GM12878 (cell line): ENCODE data around the gene MAGI1. TPM values are rescaled to one million over a fixed set of nuclear protein-coding genes. Genes with fewer than 3 reads are reported as not detected.

Experiments used
- ATAC-seq: fragments of 200-7000 bp; cut with Tn5 transposase; 3 replicates; pipeline ENCODE4 v1.9.1; 2020; ENCODE audit warnings: mild to moderate bottlenecking, moderate library complexity
- BruUV-seq: library from RNA; stranded (reverse); fragments of 400-500 nt; replicated peaks from 2 replicates; lab custom pipeline; 2021; lab: Mats Ljungman, UMichigan
- CTCF ChIA-PET: fragments of 300-600 bp; sonication (Branson Sonifier 250); formaldehyde crosslinking; extraction: SDS; loops from one replicate; lab custom pipeline; 2021; ENCODE audit warnings: inconsistent platforms; lab: Yijun Ruan, JAX
- POLR2A ChIA-PET: fragments of 350-600 bp; formaldehyde crosslinking; extraction: SDS; loops from one replicate; lab custom pipeline; 2021; ENCODE audit warnings: inconsistent platforms; lab: Charles Lee
- RAD21 ChIA-PET: fragments of 300-600 bp; sonication (Branson Sonifier 250); formaldehyde crosslinking; loops from one replicate; lab custom pipeline; 2023; ENCODE audit warnings: antibody characterized with exemption; ENCODE audit not compliant: unreplicated experiment; lab: Charles Lee
- SMC1A ChIA-PET: fragments of 300-600 bp; sonication (Branson Sonifier 250); formaldehyde crosslinking; loops from one replicate; lab custom pipeline; 2023; ENCODE audit not compliant: unreplicated experiment, uncharacterized antibody; lab: Charles Lee
- DNase-seq: peaks from one replicate; pipeline ENCODE4 v3.0.0-alpha.2; 2011; ENCODE audit warnings: low read depth, low spot score
- FAIRE-seq: peaks from 3 replicates; lab custom pipeline; 2011; peaks lifted over from hg19 to GRCh38; lab: Jason Lieb, UNC
- H2AFZ ChIP-seq: 2 replicates; pipeline ENCODE4 v1.6.0; 2011; ENCODE audit warnings: low read depth, low read length, control low read depth; ENCODE audit not compliant: control insufficient read depth
- H3K27ac ChIP-seq: 2 replicates; pipeline ENCODE4 v1.5.1; 2011; ENCODE audit warnings: control low read depth; ENCODE audit not compliant: control insufficient read depth, insufficient read depth
- H3K27me3 ChIP-seq, 2 experiments: replicated peaks in 1 of 2; 2 replicates each; pipeline versions ENCODE4 v1.6.0 to v1.6.1; 2011; ENCODE audit warnings: low read length in 1 of 2; ENCODE audit not compliant: control insufficient read depth in 2 of 2, insufficient read depth in 2 of 2
- H3K36me3 ChIP-seq, 2 experiments: 2 replicates each; pipeline ENCODE4 v1.5.1; 2011; ENCODE audit warnings: low read length in 1 of 2; ENCODE audit not compliant: control insufficient read depth in 2 of 2, insufficient read depth in 2 of 2
- H3K4me1 ChIP-seq: 2 replicates; pipeline ENCODE4 v1.6.1; 2011; ENCODE audit warnings: mild to moderate bottlenecking, low read length, moderate library complexity, mixed read lengths; ENCODE audit not compliant: control insufficient read depth, insufficient read depth
- H3K4me2 ChIP-seq: 2 replicates; pipeline ENCODE4 v1.6.0; 2011; ENCODE audit warnings: control low read depth; ENCODE audit not compliant: control insufficient read depth, insufficient read depth
- H3K4me3 ChIP-seq: fragments of 200-600 bp; sonication (generic); 2 replicates; pipeline ENCODE4 v1.5.1; 2016
- H3K79me2 ChIP-seq: 2 replicates; pipeline ENCODE4 v1.6.0; 2011; ENCODE audit warnings: low read length; ENCODE audit not compliant: control insufficient read depth, insufficient read depth
- H3K9ac ChIP-seq: 2 replicates; pipeline ENCODE4 v1.8.0; 2011; ENCODE audit warnings: low read length, control low read depth, mixed read lengths; ENCODE audit not compliant: control insufficient read depth, insufficient read depth
- H3K9me3 ChIP-seq: replicated peaks from 3 replicates; pipeline ENCODE4 v1.5.1; 2011; ENCODE audit warnings: mild to moderate bottlenecking, low read length; ENCODE audit not compliant: control insufficient read depth, insufficient read depth
- H4K20me1 ChIP-seq: 2 replicates; pipeline ENCODE4 v1.6.0; 2011; ENCODE audit not compliant: control insufficient read depth, insufficient read depth
- BCL3 ChIP-seq: IDR thresholded peaks from 2 replicates; pipeline ENCODE4 v1.6.1; 2011; ENCODE audit warnings: borderline replicate concordance, low read depth, mild to moderate bottlenecking, moderate library complexity, low read length; ENCODE audit not compliant: insufficient read depth, poor library complexity, severe bottlenecking
- BCLAF1 ChIP-seq: fragments of 450-650 bp; IDR thresholded peaks from 2 replicates; pipeline ENCODE4 v1.6.1; 2017; ENCODE audit warnings: antibody characterized with exemption, mild to moderate bottlenecking, moderate library complexity
- ESRRA ChIP-seq: IDR thresholded peaks from 2 replicates; pipeline ENCODE4 v1.6.1; 2012; ENCODE audit warnings: mild to moderate bottlenecking, low read length, improper control_type of control experiment
- ETV6 ChIP-seq, 2 experiments: fragments of 450-650 bp in 1 of 2; IDR thresholded peaks in 1 of 2; conservative IDR thresholded peaks in 1 of 2; 2 replicates each; pipeline ENCODE4 v1.6.1; 2014; ENCODE audit warnings: antibody characterized with exemption in 1 of 2, borderline replicate concordance in 1 of 2, low read depth in 1 of 2, mild to moderate bottlenecking in 1 of 2, moderate library complexity in 1 of 2
- GABPA ChIP-seq: IDR thresholded peaks from 2 replicates; pipeline ENCODE4 v1.6.1; 2014; ENCODE audit warnings: antibody characterized with exemption, low read depth, mild to moderate bottlenecking, inconsistent platforms
- IKZF2 ChIP-seq, 2 experiments: fragments of 450-650 bp; IDR thresholded peaks; 2 replicates each; pipeline ENCODE4 v1.6.1; 2017; ENCODE audit warnings: mild to moderate bottlenecking in 2 of 2, moderate library complexity in 2 of 2
- MEF2A ChIP-seq: IDR thresholded peaks from 2 replicates; pipeline ENCODE4 v1.6.1; 2011; ENCODE audit warnings: low read depth, mild to moderate bottlenecking, low read length, moderate library complexity; ENCODE audit not compliant: insufficient read depth
- MEF2B ChIP-seq: fragments of 450-650 bp; IDR thresholded peaks from 2 replicates; pipeline ENCODE4 v1.6.1; 2018; ENCODE audit warnings: mild to moderate bottlenecking, moderate library complexity; ENCODE audit not compliant: partially characterized antibody, poor library complexity, severe bottlenecking
- NR2C1 ChIP-seq: fragments of 450-650 bp; IDR thresholded peaks from 2 replicates; pipeline ENCODE4 v1.6.1; 2017; ENCODE audit warnings: antibody characterized with exemption, mild to moderate bottlenecking, moderate library complexity
- RB1 ChIP-seq: fragments of 450-650 bp; formaldehyde crosslinking; IDR thresholded peaks from 2 replicates; pipeline ENCODE4 v1.6.1; 2017; ENCODE audit warnings: mild to moderate bottlenecking, borderline replicate concordance
- RBBP5 ChIP-seq: fragments of 200-600 bp; sonication (generic); conservative IDR thresholded peaks from 2 replicates; pipeline ENCODE4 v1.6.1; 2016
- RELB ChIP-seq: fragments of 450-650 bp; IDR thresholded peaks from 2 replicates; pipeline ENCODE4 v1.6.1; 2017; ENCODE audit warnings: low read depth, mild to moderate bottlenecking, moderate library complexity
- TCF7 ChIP-seq: IDR thresholded peaks from 2 replicates; pipeline ENCODE4 v1.6.1; 2014; ENCODE audit warnings: antibody characterized with exemption, borderline replicate concordance
- WRNIP1 ChIP-seq: IDR thresholded peaks from 2 replicates; pipeline ENCODE4 v1.6.1; 2011; ENCODE audit warnings: low read depth, low read length, improper control_type of control experiment, borderline replicate concordance
- ZNF207 ChIP-seq: fragments of 450-650 bp; IDR thresholded peaks from 2 replicates; pipeline ENCODE4 v1.6.1; 2014; ENCODE audit warnings: antibody characterized with exemption, mild to moderate bottlenecking, borderline replicate concordance
- ZNF217 ChIP-seq: fragments of 450-650 bp; IDR thresholded peaks from 2 replicates; pipeline ENCODE4 v1.6.1; 2017; ENCODE audit warnings: antibody characterized with exemption, mild to moderate bottlenecking
- ZSCAN29 ChIP-seq: fragments of 450-650 bp; IDR thresholded peaks from 2 replicates; pipeline ENCODE4 v1.6.1; 2017; ENCODE audit warnings: mild to moderate bottlenecking, moderate library complexity
- ZZZ3 ChIP-seq: IDR thresholded peaks from 2 replicates; pipeline ENCODE4 v1.6.1; 2011; ENCODE audit warnings: low read depth; ENCODE audit not compliant: control insufficient read depth, insufficient read length
- WGBS: methylation state at CpG from one replicate; pipeline ENCODE4 v1.1.6; 2016; ENCODE audit warnings: low lambda C conversion rate; ENCODE audit not compliant: insufficient replicate concordance, insufficient coverage; ENCODE audit errors: missing lambda C conversion rate; 5-methylcytosine and 5-hydroxymethylcytosine counted together
- in situ Hi-C: fragments of 300-500 bp; cut with MboI; formaldehyde crosslinking; loops from 9 replicates; pipeline ENCODE4 v1.14.3; 2018; ENCODE audit warnings: mixed read lengths
- intact Hi-C: fragments of 100-400 bp; cut with micrococcal nuclease; formaldehyde crosslinking; loops from one replicate; pipeline ENCODE4 v1.14.2; 2022; ENCODE audit not compliant: unreplicated experiment
- polyA plus RNA-seq, 11 experiments: library from polyadenylated mRNA; depleted of rRNA in 4 of 11; unstranded in 6 of 11; stranded (reverse) in 5 of 11; fragments of >200 nt; fragmentation: Nextera tagmentation in 4 of 11; fragmentation: Illumina TruSeq in 1 of 11; extraction: Ambion mirVana in 4 of 11; extraction: Trizol in 1 of 11; gene quantifications; 1 replicate in 1 of 11; 2 replicates in 10 of 11; pipeline versions ENCODE4 v1.2.1 to v1.2.3, GENCODE V29; 2011 to 2016; ENCODE audit warnings: inconsistent platforms in 2 of 11, missing spikeins in 2 of 11, low read depth in 1 of 11
- total RNA-seq, 4 experiments: library from RNA; depleted of rRNA in 3 of 4; stranded (reverse); fragments of >200 nt in 3 of 4; fragmentation: Illumina TruSeq in 1 of 4; extraction: Trizol in 1 of 4; gene quantifications; 2 replicates each; pipeline versions ENCODE4 v1.2.1 to v1.2.3, GENCODE V29; 2013 to 2021

MAGI1 gene
- total and polyA plus RNA-seq, 10 of the 15 experiments (the other 5 are each of a cell fraction or from before 2014, with no cell fraction given), result 0.02 to 3.3 (median 0.29) TPM; not detected in 1

GRCh38 chr3:65666448-65667091 lies 372.1 kb downstream of the MAGI1 start:
- in situ Hi-C loops, result no loop called here
- TF ChIP-seq RB1 (no peak), ESRRA (no peak), NR2C1 (no peak), BCL3 (no peak), ZZZ3 (no peak), MEF2B (no peak), ZNF207 (no peak), WRNIP1 (no peak), ZNF217 (no peak), RELB (no peak), RBBP5 (no peak), TCF7 (no peak), ZSCAN29 (no peak), GABPA (no peak), MEF2A (no peak), BCLAF1 (no peak), ETV6 (conservative IDR thresholded peaks at IDR 0.05 in 1 of 2, IDR thresholded peaks at IDR 0.05 in 1 of 2; ENCODE audit: borderline replicate concordance in 1 of 2, low read depth in 1 of 2) (no peak), IKZF2 (IDR thresholded peaks at IDR 0.05) (no peak)
- SMC1A ChIA-PET, result no interaction called here

More at GRCh38 chr3:65666448-65667091, 372.1 kb downstream of the MAGI1 start:
- BruUV-seq, result no TSS peak
- DNase-seq (no peak), ATAC-seq (no peak), FAIRE-seq (no peak)
- ChIA-PET RAD21 (no interaction called here), CTCF (no interaction called here), POLR2A (no interaction called here)
- no peaks in the 10 kb centered on the region for H3K9me3 ChIP-seq
- H3K79me2 ChIP-seq, result no peaks in the 10 kb centered on the region
- no peaks in the 10 kb centered on the region for H4K20me1 ChIP-seq
- H3K27me3 ChIP-seq, result no peaks in the 10 kb centered on the region
- intact Hi-C loops, result no loop called here
- no peak overlapping the region for H3K9ac ChIP-seq
- 22% methylated on average over 6 of the region's 6 CpGs for WGBS
- no peaks in the 10 kb centered on the region for H3K36me3 ChIP-seq
- H3K4me3 ChIP-seq, result no peak overlapping the region
- no peaks in the 10 kb centered on the region for H3K4me1 ChIP-seq
- no peak overlapping the region for H3K4me2 ChIP-seq
- no peak overlapping the region for H3K27ac ChIP-seq
- no peak overlapping the region for H2AFZ ChIP-seq
